WERI-Rb-1 (cell line): ENCODE data around the gene CCDC78.

ENCODE experiments used
- DNase-seq: peaks from one replicate; pipeline ENCODE4 v3.0.0-alpha.2; 2020
- H3K27ac ChIP-seq: fragments of 250-450 bp; sonication (Bioruptor Pico); 2 replicates; pipeline ENCODE4 v1.5.1; 2020; ENCODE audit warnings: mild to moderate bottlenecking, moderate library complexity
- H3K27me3 ChIP-seq: fragments of 250-450 bp; sonication (Bioruptor Pico); 2 replicates; pipeline ENCODE4 v1.5.1; 2021; ENCODE audit warnings: mild to moderate bottlenecking, low read depth, moderate library complexity; ENCODE audit not compliant: insufficient read depth, severe bottlenecking
- H3K36me3 ChIP-seq: fragments of 250-450 bp; sonication (Bioruptor Pico); 2 replicates; pipeline ENCODE4 v1.5.1; 2020; ENCODE audit warnings: mild to moderate bottlenecking, moderate library complexity
- H3K4me3 ChIP-seq: 2 replicates; pipeline ENCODE4 v1.5.1; 2011; ENCODE audit warnings: low read depth, mild to moderate bottlenecking, control low read depth, low read length
- H3K9me3 ChIP-seq: fragments of 250-450 bp; sonication (Bioruptor Pico); 2 replicates; pipeline ENCODE4 v1.5.1; 2021; ENCODE audit warnings: mild to moderate bottlenecking, moderate library complexity; ENCODE audit not compliant: severe bottlenecking
- TF ChIP-seq, protein P1 (sequence below): IDR thresholded peaks from 2 replicates; pipeline ENCODE4 v1.5.1; 2011; ENCODE audit warnings: low read depth, mild to moderate bottlenecking, control low read depth, inconsistent platforms, low read length

Gene CCDC78

DNA sequence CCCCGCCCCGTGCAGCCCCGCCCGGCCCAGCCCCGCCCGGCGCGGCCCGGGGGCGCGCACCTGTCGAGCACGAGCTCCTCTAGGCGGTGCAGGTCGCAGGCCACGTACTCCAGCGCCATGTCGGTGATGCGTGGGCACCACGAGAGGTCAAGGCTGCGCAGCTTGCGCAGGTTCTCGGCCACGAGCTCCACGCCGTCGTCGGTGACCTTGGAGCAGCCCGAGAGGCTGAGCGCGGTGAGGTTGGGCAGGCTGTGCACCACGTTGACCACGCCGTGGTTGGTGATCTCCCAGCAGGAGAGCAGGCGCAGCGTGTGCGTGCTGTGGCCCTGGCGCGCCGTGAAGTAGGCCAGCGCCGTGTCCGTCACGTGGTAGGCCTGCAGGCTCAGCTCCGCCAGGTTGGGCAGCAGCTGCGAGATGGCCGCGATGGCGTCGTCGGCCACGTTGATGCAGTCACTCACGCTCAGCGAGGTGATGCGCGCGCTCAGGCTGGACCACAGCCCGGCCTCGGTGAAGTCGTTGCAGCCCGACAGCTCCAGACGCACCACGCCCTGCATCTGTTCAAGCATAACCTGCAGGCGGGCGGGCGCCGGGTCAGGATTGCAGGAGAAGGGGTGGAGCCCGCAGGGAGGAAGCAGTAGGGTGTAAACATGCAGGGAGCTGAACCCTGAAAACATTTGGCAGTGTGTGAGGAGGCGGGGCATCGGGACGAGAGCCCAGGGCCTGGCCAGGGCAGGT, 30.7 kb downstream of the CCDC78 start:
- H3K4me3 ChIP-seq, result no peak overlapping the region
- no peaks in the 10 kb centered on the region for H3K9me3 ChIP-seq
- DNase-seq, result no peak

DNA sequence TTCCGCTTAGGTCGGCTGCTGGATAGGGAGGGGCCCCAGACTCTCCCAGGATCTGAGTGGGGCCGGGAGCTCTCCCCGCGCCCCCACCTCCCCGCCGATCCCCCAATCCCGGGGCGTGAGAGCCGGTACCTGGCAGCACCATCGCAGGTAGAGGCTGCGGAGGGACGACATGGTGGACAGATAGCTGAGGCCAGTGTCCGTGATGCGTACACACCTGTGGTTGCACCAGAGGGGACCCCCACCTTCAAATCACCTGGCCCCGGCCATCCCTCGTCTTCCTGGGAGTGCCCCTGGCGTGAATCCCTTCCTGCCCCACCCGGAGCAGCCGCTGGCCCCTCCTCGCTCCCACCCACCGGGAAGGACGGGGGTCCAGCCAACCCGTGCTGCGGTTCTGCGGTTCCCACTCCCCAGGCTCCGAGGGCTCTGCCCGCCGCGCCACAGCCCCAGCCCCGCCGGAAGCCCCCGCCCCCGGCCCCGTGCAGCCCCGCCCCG, 31.3 kb downstream of the CCDC78 start:
- TF ChIP-seq, protein P1, sequence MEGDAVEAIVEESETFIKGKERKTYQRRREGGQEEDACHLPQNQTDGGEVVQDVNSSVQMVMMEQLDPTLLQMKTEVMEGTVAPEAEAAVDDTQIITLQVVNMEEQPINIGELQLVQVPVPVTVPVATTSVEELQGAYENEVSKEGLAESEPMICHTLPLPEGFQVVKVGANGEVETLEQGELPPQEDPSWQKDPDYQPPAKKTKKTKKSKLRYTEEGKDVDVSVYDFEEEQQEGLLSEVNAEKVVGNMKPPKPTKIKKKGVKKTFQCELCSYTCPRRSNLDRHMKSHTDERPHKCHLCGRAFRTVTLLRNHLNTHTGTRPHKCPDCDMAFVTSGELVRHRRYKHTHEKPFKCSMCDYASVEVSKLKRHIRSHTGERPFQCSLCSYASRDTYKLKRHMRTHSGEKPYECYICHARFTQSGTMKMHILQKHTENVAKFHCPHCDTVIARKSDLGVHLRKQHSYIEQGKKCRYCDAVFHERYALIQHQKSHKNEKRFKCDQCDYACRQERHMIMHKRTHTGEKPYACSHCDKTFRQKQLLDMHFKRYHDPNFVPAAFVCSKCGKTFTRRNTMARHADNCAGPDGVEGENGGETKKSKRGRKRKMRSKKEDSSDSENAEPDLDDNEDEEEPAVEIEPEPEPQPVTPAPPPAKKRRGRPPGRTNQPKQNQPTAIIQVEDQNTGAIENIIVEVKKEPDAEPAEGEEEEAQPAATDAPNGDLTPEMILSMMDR, result no peak

More for the DNA sequence above, 30.7 kb downstream of the CCDC78 start:
- Histone ChIP-seq H3K27ac (no peak overlapping the region), H3K36me3 (peaks cover 11% of the 10 kb centered on the region), H3K27me3 (no peaks in the 10 kb centered on the region)
- TF ChIP-seq, protein P1, result no peak

DNA sequence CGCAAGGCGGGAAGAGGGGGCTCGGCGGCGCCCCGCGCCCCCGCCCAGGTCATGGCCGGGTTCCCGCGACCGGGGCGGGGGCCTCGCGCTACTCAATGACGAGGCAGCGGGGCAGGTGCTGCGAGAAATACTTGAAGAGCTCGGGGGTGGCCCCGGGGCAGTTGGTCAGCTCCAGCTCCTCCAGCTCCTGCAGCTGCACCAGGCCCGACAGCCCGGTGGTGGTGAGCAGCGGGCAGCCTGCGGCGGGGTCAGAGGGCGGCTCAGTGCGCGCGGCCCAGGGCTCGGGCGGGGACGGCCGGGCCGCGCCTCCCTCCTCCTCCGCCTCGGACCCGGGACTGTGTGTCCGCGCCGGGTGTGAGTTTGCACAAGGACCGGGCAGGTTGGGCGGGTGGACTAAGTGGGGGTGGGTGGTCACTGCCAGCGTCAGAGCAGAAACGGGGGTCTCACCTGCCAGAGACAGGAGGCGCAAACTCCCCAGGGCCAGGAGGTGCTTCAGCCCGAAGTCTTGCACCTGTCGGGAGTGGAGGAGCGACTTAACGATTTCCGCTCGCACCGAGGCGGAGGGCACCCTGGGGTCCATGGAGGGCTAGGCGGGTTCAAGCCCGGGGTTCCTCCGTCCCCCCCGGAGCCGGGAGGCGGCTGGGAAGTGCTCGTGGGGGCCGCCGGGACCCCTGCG, 31.9 kb downstream of the CCDC78 start:
- Histone ChIP-seq H3K27ac (no peak overlapping the region), H3K9me3 (no peaks in the 10 kb centered on the region), H3K4me3 (no peak overlapping the region), H3K27me3 (no peaks in the 10 kb centered on the region), H3K36me3 (peaks cover 11% of the 10 kb centered on the region)
- TF ChIP-seq, protein P1, result no peak
- DNase-seq, result no peak

More for the DNA sequence above, 31.3 kb downstream of the CCDC78 start:
- Histone ChIP-seq H3K27ac (no peak overlapping the region), H3K27me3 (no peaks in the 10 kb centered on the region), H3K36me3 (peaks cover 11% of the 10 kb centered on the region), H3K9me3 (no peaks in the 10 kb centered on the region), H3K4me3 (no peak overlapping the region)
- no peak for DNase-seq

DNA sequence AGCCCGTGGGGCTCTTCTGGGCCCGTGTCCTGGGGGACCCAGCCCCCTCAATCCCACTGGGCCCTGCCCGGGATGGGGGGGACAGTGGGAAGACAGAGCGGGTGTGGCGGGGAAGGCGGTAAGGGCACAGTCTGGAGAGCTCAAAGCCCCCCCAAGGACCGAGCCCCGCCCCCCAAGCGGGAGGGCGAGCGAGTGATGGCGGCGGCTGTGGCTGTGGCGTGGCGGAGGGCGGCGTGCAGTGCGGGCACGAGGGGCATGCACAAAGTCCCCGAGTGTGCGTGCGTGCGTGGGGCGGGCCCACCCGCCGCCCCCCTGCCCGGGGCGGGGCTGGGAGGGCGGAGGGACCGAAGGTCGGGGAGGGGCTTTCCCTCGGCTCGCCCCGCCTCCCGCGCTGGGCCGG, 32.5 kb downstream of the CCDC78 start:
- Histone ChIP-seq H3K27ac (no peak overlapping the region), H3K27me3 (no peaks in the 10 kb centered on the region), H3K36me3 (peaks cover 11% of the 10 kb centered on the region), H3K9me3 (no peaks in the 10 kb centered on the region), H3K4me3 (no peak overlapping the region)
- no peak for DNase-seq
- TF ChIP-seq, protein P1, result no peak

DNA sequence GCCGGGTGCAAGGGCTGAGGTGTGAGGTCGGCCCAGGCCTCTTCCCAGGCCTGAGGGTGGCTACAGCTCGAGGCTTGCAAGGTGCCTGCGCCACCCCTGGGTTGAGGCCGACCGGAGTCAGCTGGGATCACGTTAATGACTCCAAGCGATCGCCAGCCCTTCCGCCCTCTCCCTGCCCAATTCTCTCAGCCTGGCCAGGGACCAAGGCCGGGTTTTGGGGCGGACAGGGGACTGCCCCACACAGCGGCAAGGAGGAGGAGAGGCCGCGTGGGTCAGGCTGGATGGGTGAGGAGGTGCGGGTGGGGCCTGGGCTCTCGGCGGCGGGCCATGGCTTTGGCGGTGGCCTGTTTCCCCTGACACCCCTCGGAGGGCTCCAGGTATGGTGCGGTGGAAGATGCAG, 32.9 kb downstream of the CCDC78 start:
- no peak overlapping the region for H3K27ac ChIP-seq
- H3K9me3 ChIP-seq, result no peaks in the 10 kb centered on the region
- no peaks in the 10 kb centered on the region for H3K27me3 ChIP-seq
- no peak overlapping the region for H3K4me3 ChIP-seq
- TF ChIP-seq, protein P1, result no peak
- H3K36me3 ChIP-seq, result peaks cover 11% of the 10 kb centered on the region
- no peak for DNase-seq
